K562 (cell line): ENCODE data around the gene PXN. TPM values are rescaled to one million over a fixed set of nuclear protein-coding genes. Genes with fewer than 3 reads are reported as not detected.
A peak's percentile ranks its signal among the peaks of the same experiment; 100 is the strongest.

Source experiments
- BCL6 ChIP-seq: fragments of 250-450 bp; sonication (Bioruptor Pico); IDR thresholded peaks from 2 replicates; pipeline ENCODE4 v1.4.0; 2020
- CBX2 ChIP-seq: fragments of 200-600 bp; sonication (generic); IDR thresholded peaks from one replicate; pipeline ENCODE4 v1.6.1; 2012; ENCODE audit warnings: mild to moderate bottlenecking, low read length, inconsistent platforms; ENCODE audit not compliant: insufficient read depth, poor library complexity, severe bottlenecking
- E2F3 ChIP-seq: fragments of 250-450 bp; sonication (Bioruptor Pico); IDR thresholded peaks from 2 replicates; pipeline ENCODE4 v1.4.0; 2020; ENCODE audit warnings: mild to moderate bottlenecking
- FUS ChIP-seq: fragments of 200-400 bp; formaldehyde crosslinking; optimal IDR thresholded peaks from 2 replicates; pipeline ENCODE3; 2017; ENCODE audit warnings: low read depth, low read length
- HDAC1 ChIP-seq, 2 experiments: fragments of 450-650 bp; IDR thresholded peaks; 2 replicates each; pipeline ENCODE4 v1.6.1; 2016 to 2017; ENCODE audit warnings: inconsistent platforms in 1 of 2, mild to moderate bottlenecking in 1 of 2, moderate library complexity in 1 of 2
- HDAC8 ChIP-seq: fragments of 450-650 bp; IDR thresholded peaks from 2 replicates; pipeline ENCODE4 v1.6.1; 2016; ENCODE audit warnings: mild to moderate bottlenecking, missing genetic modification characterization, moderate library complexity, missing compliant biosample characterization
- JUND ChIP-seq, 2 experiments: IDR thresholded peaks; 2 replicates in 1 of 2; 3 replicates in 1 of 2; pipeline ENCODE4 v1.6.1; 2011; ENCODE audit warnings: borderline replicate concordance in 2 of 2, low read depth in 2 of 2, low read length in 2 of 2, improper control_type of control experiment in 1 of 2, missing biosample characterization in 1 of 2, missing genetic modification characterization in 1 of 2, missing genetic modification reagents in 1 of 2
- KAT8 ChIP-seq: fragments of 450-650 bp; IDR thresholded peaks from 2 replicates; pipeline ENCODE4 v1.6.1; 2016; ENCODE audit warnings: low read depth, mild to moderate bottlenecking
- KLF6 ChIP-seq: fragments of 250-450 bp; sonication (Bioruptor Pico); IDR thresholded peaks from 2 replicates; pipeline ENCODE4 v1.4.0; 2020; ENCODE audit warnings: mild to moderate bottlenecking, moderate library complexity, borderline replicate concordance
- NCOA4 ChIP-seq: fragments of 450-650 bp; IDR thresholded peaks from 2 replicates; pipeline ENCODE4 v1.6.1; 2018; ENCODE audit warnings: mild to moderate bottlenecking; ENCODE audit not compliant: partially characterized antibody
- PHF20 ChIP-seq: fragments of 450-650 bp; IDR thresholded peaks from 2 replicates; pipeline ENCODE4 v1.6.1; 2018; ENCODE audit not compliant: partially characterized antibody
- POLR2A ChIP-seq: fragments of 450-650 bp; conservative IDR thresholded peaks from 2 replicates; pipeline ENCODE4 v1.6.1; 2016
- RBM25 ChIP-seq: fragments of 200-400 bp; formaldehyde crosslinking; IDR thresholded peaks from 2 replicates; pipeline ENCODE4 v1.6.1; 2018; ENCODE audit warnings: low read length, low read depth, moderate library complexity; ENCODE audit not compliant: severe bottlenecking
- SETDB1 ChIP-seq: IDR thresholded peaks from one replicate; pipeline ENCODE4 v1.6.1; 2012; ENCODE audit warnings: low read length, control low read depth, inconsistent platforms
- SIN3A ChIP-seq, 2 experiments: fragments of 150-350 bp in 1 of 2; IDR thresholded peaks; 2 replicates each; pipeline ENCODE4 v1.6.1; 2011 to 2016; ENCODE audit warnings: borderline replicate concordance in 2 of 2, low read depth in 2 of 2, low read length in 2 of 2, mild to moderate bottlenecking in 2 of 2, moderate library complexity in 2 of 2; ENCODE audit not compliant: control insufficient read depth in 1 of 2
- SREBF2 ChIP-seq: sonication (generic); formaldehyde crosslinking; IDR thresholded peaks from 2 replicates; pipeline ENCODE4 v1.4.0; 2020; ENCODE audit warnings: mild to moderate bottlenecking, missing genetic modification reagents
- SRSF1 ChIP-seq: fragments of 200-400 bp; formaldehyde crosslinking; IDR thresholded peaks from 2 replicates; pipeline ENCODE4 v1.6.1; 2017; ENCODE audit warnings: mild to moderate bottlenecking, low read depth, low read length, moderate library complexity
- STAT5A ChIP-seq: IDR thresholded peaks from 2 replicates; pipeline ENCODE4 v1.6.1; 2012; ENCODE audit warnings: low read length, inconsistent platforms, borderline replicate concordance
- U2AF2 ChIP-seq: fragments of 200-400 bp; formaldehyde crosslinking; optimal IDR thresholded peaks from 2 replicates; pipeline ENCODE3; 2017; ENCODE audit warnings: low read depth, mild to moderate bottlenecking, low read length
- ZFP30 ChIP-seq: fragments of 250-450 bp; sonication (Bioruptor Pico); IDR thresholded peaks from 2 replicates; pipeline ENCODE4 v1.8.0; 2022; ENCODE audit warnings: moderate library complexity, mild to moderate bottlenecking, inconsistent platforms, borderline replicate concordance
- ZNF384 ChIP-seq: IDR thresholded peaks from 2 replicates; pipeline ENCODE4 v1.6.1; 2012; ENCODE audit warnings: low read depth, low read length, improper control_type of control experiment
- ZNF436 ChIP-seq: fragments of 250-450, 450-650 bp; sonication (Bioruptor Pico); formaldehyde crosslinking; IDR thresholded peaks from 2 replicates; pipeline ENCODE4 v1.7.0; 2020; ENCODE audit warnings: mild to moderate bottlenecking
- polyA plus RNA-seq, 8 experiments: library from polyadenylated mRNA; depleted of rRNA in 4 of 8; stranded (reverse) in 5 of 8; unstranded in 3 of 8; fragments of >200 nt; fragmentation: Nextera tagmentation in 2 of 8; fragmentation: Illumina TruSeq in 1 of 8; extraction: Ambion mirVana in 2 of 8; extraction: Trizol in 1 of 8; gene quantifications; 2 replicates each; pipeline versions ENCODE4 v1.2.1 to v1.2.3, GENCODE V29; 2011 to 2014; ENCODE audit warnings: inconsistent platforms in 1 of 8, missing spikeins in 1 of 8
- total RNA-seq, 7 experiments: library from RNA; depleted of rRNA in 6 of 7; stranded (reverse); fragments of >200 nt in 6 of 7; fragmentation: Illumina TruSeq in 2 of 7; extraction: Trizol in 2 of 7; gene quantifications; 2 replicates each; pipeline versions ENCODE4 v1.2.1 to v1.2.3, GENCODE V29; 2011 to 2021; ENCODE audit warnings: low replicate concordance in 1 of 7
- TF ChIP-seq, protein P1 (sequence below): fragments of 450-650 bp; IDR thresholded peaks from 2 replicates; pipeline ENCODE4 v1.6.1; 2017; ENCODE audit warnings: antibody characterized with exemption
- TF ChIP-seq, protein P2 (sequence below): fragments of 450-650 bp; formaldehyde crosslinking; IDR thresholded peaks from 2 replicates; pipeline ENCODE4 v1.4.0; 2020; ENCODE audit warnings: mild to moderate bottlenecking, mixed read lengths
- TF ChIP-seq, protein P3 (sequence below): fragments of 450-650 bp; formaldehyde crosslinking; conservative IDR thresholded peaks from 2 replicates; pipeline ENCODE4 v1.4.0; 2022; ENCODE audit warnings: mild to moderate bottlenecking, missing genetic modification characterization

PXN gene
- total and polyA plus RNA-seq, 9 of the 15 experiments (the other 6 are each of a cell fraction or from before 2014, with no cell fraction given) = 4.0 to 74.1 (median 18.6) TPM

DNA sequence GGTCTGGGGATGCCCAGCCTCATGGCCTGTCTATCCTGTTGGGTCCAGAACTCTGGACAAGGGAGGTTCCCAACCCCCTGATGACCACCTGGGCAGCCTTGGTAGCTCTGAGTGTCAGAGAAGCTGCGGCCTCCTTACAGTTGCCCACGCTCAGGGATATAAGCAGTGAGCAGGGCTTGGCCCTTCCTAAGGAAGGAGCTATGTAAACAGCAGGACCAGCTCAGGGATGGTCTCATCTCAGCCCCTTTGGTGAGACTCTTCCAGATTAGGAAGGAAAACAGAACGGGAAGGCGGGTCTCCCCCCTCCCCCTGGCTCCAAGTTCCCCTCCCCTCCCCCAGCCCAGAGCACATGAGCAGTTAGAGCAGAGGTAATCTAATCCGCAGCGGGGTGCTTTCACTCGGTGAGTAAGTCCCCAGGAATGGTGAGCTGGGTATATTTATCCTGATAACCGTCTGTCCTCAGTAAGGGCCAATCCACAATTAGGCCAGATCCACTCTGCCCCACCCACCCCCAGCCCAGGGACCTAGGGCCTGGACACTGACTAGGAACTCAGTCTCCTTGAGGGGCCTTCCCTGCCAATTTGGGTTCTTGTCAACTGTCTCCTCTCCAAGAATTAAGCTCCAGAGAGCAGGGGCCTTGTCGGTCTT is 35.1 kb downstream of the PXN start (continued):
- TF ChIP-seq STAT5A (peak; percentile 28; the same call in 1 of the 2 replicates), BCL6 (no peak), FUS (no peak), E2F3 (CRISPR knock-in tag) (no peak), POLR2A (no peak), SREBF2 (CRISPR knock-in tag) (no peak), U2AF2 (no peak), KLF6 (no peak), SETDB1 (no peak), ZNF384 (no peak), RBM25 (no peak), HDAC8 (tag) (no peak), SRSF1 (no peak), NCOA4 (no peak), CBX2 (no peak), ZNF436 (no peak), HDAC1 (IDR thresholded peaks at IDR 0.05) (0 out of 4 replicates have a peak, but pooled peaks of 1 of the 2 experiments have one; percentile 10), KAT8 (no peak), ZFP30 (CRISPR knock-in tag) (no peak), JUND (IDR thresholded peaks at IDR 0.05; ENCODE audit: borderline replicate concordance, low read depth, low read length) (peak; percentile 97), JUND (tag; IDR thresholded peaks at IDR 0.05; ENCODE audit: borderline replicate concordance, low read depth, low read length) (peak; percentile 76; the same call in 1 of the 3 replicates), SIN3A (IDR thresholded peaks at IDR 0.05; ENCODE audit: borderline replicate concordance in 2 of 2, control insufficient read depth in 1 of 2, low read depth in 2 of 2, low read length in 2 of 2) (no peak), PHF20 (no peak)
- TF ChIP-seq, protein P1, sequence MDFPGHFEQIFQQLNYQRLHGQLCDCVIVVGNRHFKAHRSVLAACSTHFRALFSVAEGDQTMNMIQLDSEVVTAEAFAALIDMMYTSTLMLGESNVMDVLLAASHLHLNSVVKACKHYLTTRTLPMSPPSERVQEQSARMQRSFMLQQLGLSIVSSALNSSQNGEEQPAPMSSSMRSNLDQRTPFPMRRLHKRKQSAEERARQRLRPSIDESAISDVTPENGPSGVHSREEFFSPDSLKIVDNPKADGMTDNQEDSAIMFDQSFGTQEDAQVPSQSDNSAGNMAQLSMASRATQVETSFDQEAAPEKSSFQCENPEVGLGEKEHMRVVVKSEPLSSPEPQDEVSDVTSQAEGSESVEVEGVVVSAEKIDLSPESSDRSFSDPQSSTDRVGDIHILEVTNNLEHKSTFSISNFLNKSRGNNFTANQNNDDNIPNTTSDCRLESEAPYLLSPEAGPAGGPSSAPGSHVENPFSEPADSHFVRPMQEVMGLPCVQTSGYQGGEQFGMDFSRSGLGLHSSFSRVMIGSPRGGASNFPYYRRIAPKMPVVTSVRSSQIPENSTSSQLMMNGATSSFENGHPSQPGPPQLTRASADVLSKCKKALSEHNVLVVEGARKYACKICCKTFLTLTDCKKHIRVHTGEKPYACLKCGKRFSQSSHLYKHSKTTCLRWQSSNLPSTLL = no peak
- TF ChIP-seq, protein P2, sequence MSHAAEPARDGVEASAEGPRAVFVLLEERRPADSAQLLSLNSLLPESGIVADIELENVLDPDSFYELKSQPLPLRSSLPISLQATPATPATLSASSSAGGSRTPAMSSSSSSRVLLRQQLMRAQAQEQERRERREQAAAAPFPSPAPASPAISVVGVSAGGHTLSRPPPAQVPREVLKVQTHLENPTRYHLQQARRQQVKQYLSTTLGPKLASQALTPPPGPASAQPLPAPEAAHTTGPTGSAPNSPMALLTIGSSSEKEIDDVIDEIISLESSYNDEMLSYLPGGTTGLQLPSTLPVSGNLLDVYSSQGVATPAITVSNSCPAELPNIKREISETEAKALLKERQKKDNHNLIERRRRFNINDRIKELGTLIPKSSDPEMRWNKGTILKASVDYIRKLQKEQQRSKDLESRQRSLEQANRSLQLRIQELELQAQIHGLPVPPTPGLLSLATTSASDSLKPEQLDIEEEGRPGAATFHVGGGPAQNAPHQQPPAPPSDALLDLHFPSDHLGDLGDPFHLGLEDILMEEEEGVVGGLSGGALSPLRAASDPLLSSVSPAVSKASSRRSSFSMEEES = no peak
- TF ChIP-seq, protein P3, sequence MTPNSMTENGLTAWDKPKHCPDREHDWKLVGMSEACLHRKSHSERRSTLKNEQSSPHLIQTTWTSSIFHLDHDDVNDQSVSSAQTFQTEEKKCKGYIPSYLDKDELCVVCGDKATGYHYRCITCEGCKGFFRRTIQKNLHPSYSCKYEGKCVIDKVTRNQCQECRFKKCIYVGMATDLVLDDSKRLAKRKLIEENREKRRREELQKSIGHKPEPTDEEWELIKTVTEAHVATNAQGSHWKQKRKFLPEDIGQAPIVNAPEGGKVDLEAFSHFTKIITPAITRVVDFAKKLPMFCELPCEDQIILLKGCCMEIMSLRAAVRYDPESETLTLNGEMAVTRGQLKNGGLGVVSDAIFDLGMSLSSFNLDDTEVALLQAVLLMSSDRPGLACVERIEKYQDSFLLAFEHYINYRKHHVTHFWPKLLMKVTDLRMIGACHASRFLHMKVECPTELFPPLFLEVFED (CRISPR knock-in tag) = no peak
